AG09319 (cell line): ENCODE results near the gene FARS2.

Experiments used
- DNase-seq: peaks from one replicate; pipeline ENCODE4 v3.0.0-alpha.2; 2010; ENCODE audit warnings: low read depth; ENCODE audit errors: extremely low read depth
- TF ChIP-seq, protein P1 (sequence below): IDR thresholded peaks from 2 replicates; pipeline ENCODE4 v1.5.1; 2011; ENCODE audit warnings: low read depth, mild to moderate bottlenecking, inconsistent platforms, low read length, moderate library complexity

Gene FARS2

DNA sequence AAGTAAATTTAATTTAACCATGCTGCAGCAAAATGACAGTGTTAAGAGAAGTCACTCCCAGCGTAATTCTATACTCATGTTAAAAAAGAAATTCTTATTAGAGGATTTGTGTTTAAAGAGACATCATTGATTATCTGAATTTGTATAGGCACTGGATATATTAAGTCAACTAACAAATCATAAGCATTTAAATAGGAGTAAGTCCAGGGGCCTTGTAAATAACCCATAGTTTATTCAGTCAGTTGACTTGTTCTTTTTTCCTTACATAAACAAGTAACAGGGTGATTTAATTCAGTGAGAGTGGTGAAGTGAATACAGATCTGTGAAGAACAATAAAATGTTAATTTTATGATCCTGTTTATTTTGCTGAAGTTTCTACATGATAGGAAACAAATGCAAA, 23.0 kb upstream of the FARS2 start:
- DNase-seq = no peak
- TF ChIP-seq, protein P1, sequence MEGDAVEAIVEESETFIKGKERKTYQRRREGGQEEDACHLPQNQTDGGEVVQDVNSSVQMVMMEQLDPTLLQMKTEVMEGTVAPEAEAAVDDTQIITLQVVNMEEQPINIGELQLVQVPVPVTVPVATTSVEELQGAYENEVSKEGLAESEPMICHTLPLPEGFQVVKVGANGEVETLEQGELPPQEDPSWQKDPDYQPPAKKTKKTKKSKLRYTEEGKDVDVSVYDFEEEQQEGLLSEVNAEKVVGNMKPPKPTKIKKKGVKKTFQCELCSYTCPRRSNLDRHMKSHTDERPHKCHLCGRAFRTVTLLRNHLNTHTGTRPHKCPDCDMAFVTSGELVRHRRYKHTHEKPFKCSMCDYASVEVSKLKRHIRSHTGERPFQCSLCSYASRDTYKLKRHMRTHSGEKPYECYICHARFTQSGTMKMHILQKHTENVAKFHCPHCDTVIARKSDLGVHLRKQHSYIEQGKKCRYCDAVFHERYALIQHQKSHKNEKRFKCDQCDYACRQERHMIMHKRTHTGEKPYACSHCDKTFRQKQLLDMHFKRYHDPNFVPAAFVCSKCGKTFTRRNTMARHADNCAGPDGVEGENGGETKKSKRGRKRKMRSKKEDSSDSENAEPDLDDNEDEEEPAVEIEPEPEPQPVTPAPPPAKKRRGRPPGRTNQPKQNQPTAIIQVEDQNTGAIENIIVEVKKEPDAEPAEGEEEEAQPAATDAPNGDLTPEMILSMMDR = no peak

DNA sequence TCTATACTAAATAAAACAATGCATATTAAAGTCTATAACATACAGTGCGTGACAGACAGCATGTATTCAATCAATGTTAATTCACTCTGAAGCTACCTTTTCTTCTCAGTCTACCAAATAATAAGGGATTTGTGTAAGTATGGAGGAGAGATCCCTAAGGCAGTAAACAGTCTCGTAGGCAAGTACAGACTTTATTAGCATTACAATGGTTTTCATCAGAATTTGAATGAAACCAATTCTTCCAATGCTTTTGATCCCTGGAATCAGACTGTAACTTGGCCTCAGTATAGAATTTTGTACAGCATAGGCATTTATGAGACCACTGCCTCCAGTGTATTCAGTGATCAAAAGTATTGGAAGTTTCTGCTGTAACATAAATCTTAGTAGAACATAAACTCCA, 20.1 kb upstream of the FARS2 start:
- TF ChIP-seq, protein P1 = no peak
- DNase-seq = no peak

DNA sequence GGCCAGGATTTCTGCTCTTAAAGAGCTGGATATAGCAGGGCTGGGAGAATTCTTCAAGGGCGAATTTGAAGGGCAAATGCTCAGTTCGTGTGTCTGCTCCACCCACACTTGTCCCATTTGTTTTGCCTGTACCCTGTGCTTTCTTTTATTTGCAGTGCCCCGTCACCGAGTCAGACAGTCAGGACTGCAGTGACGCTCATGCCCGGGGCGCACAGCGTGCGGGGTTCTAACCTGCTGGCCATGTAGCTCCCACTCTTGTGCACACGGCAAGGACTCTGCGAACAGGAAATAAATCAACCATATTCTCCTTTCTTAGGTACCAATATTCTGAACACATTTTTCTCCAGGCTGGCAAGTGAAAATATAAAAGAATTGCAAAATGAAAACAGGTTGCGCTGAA, 18.2 kb upstream of the FARS2 start:
- TF ChIP-seq, protein P1 = no peak

DNA sequence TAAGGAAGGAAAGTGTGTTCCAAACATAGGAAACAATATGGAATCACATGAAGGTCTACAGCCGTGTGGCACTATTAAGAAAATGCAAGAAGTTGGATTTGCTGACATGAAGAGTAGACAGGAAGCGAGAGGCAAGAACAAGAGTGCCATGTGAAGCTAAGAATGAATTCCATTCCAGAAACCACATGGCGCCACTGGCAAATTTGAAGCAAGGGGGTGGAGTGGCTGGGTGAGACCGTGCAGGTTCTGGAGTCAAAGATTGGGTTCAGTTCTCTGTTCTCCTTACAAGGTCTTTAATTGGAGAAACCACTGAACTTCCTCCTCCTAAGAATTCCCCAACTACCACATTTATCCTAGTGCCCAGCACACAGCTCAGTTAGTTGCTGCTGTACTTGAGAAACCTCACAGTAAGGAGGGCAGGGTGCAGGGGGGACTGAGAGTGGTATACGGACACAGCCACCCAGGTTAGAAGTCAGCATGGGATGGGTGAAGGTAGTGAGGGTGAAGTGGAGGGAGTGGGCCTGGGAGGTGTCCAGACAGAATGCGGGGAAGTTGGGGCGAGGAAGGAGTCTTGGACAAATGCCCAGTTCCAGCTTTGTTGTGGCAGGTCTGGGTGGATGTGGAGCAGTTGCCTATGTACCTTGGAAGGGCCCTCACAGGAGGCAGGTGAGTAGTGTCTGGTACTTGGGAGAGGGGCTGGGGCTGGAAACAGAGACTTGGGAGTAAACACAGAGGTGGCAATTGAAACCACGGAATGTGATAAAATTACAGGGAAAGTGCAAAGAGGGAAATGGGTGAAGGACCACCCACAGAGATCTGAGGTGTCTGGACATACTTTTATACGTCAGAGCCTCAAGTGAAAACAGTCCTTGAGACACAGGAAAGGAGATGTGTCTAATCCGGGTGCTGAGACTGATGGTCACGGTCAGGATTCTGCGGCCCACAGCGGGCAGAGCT, 14.9 kb upstream of the FARS2 start:
- no peak for DNase-seq
- TF ChIP-seq, protein P1 = no peak

More for the DNA sequence above, 18.2 kb upstream of the FARS2 start:
- DNase-seq = no peak

DNA sequence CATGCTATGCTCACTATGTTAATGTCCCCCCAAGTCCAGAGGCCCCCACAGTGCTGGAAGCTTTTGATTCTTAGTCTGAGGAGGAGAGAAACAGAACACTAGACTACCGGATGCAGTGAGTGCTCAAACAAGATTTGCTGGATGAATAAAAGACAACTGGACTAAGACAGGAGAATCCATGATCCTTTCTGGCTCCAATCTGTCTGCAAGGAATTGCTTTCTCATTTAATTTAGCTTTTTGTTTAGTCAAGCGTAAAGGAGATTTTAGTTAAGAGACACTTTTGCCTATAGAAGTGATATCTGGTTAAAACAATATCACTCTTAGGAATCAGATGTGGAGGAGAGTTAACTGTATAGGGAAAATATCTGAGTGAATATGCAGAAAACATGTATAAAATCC, 14.1 kb upstream of the FARS2 start:
- TF ChIP-seq, protein P1 = no peak
- DNase-seq = no peak

DNA sequence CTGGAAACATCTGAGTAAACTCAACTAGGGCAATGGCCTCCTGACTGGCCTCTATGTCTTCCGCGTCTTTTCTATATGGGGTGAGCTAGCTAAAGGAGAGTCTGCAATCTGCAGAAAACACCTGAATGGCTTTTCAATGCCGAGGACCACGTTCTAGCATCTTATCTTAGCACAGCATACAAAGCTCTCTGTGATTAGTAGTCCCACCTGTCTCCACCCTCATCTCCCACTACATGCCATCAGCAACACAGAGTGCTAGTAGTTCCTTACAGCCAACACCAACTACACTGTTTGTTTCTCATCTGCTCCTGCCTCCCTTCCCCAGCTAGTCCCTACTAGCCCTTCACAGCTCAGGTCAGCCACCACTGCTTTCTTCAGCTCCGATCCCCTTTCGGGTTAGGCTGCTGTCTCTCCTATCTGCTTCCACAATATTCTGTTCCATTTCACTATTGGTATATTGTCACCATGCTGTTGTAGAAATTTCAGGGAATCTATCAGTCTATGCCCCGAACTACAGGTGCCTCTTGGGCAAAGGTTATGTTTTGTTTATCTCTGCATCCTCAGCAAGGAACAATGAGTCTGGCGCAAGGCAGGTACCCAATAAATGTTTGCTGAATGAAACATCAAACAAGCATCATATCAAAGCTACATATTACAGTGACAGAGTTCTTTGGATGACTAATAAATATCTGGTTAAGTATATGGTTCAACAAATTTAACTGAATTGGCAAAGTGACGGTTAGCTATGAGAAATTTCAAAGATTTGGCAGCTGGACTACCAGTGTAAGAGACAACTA, 12.8 kb upstream of the FARS2 start:
- DNase-seq = no peak
- TF ChIP-seq, protein P1 = no peak
